Left ventricle myocardium inferior (tissue), 1 donor: ENCODE results near the gene AMOT. TPM values are rescaled to one million over a fixed set of nuclear protein-coding genes. Genes with fewer than 3 reads are reported as not detected.

Experiments
- DNase-seq: peaks from one replicate; pipeline ENCODE4 v3.0.0-alpha.2; 2020
- H3K27ac ChIP-seq: fragments of 200-600 bp; replicated peaks from 2 replicates; pipeline ENCODE4 v1.8.0; 2021
- H3K27me3 ChIP-seq: fragments of 200-600 bp; 2 replicates; pipeline ENCODE4 v1.8.0; 2021; ENCODE audit warnings: low read depth
- H3K36me3 ChIP-seq: fragments of 200-600 bp; 2 replicates; pipeline ENCODE4 v1.8.0; 2021
- H3K4me1 ChIP-seq: fragments of 200-600 bp; 2 replicates; pipeline ENCODE4 v1.8.0; 2021
- H3K4me3 ChIP-seq: fragments of 200-600 bp; 2 replicates; pipeline ENCODE4 v1.8.0; 2021; ENCODE audit warnings: mild to moderate bottlenecking, moderate library complexity
- H3K9me3 ChIP-seq: fragments of 200-600 bp; replicated peaks from 2 replicates; pipeline ENCODE4 v1.8.0; 2021
- intact Hi-C: fragments of 100-400 bp; cut with micrococcal nuclease; formaldehyde crosslinking; loops from one replicate; pipeline ENCODE4 v1.11.0; 2022
- total RNA-seq: library from RNA; stranded (reverse); fragmentation: NEBNext Ultra II Directional; extraction: Animal tissue kit (Norgen Biotek cat#: 25700); gene quantifications from one replicate; pipeline ENCODE4 v1.2.1, GENCODE V29; 2021
- TF ChIP-seq, protein P1 (sequence below): fragments of 200-600 bp; IDR thresholded peaks from 2 replicates; pipeline ENCODE4 v1.8.0; 2021; ENCODE audit warnings: antibody characterized with exemption, mild to moderate bottlenecking, borderline replicate concordance
- donor health status: DM: no; HTN: yes; CAD: no; lungs with severe emphysema.

AMOT gene
- total RNA-seq, 1 donor from 2014 or later, result 6.1 TPM

DNA sequence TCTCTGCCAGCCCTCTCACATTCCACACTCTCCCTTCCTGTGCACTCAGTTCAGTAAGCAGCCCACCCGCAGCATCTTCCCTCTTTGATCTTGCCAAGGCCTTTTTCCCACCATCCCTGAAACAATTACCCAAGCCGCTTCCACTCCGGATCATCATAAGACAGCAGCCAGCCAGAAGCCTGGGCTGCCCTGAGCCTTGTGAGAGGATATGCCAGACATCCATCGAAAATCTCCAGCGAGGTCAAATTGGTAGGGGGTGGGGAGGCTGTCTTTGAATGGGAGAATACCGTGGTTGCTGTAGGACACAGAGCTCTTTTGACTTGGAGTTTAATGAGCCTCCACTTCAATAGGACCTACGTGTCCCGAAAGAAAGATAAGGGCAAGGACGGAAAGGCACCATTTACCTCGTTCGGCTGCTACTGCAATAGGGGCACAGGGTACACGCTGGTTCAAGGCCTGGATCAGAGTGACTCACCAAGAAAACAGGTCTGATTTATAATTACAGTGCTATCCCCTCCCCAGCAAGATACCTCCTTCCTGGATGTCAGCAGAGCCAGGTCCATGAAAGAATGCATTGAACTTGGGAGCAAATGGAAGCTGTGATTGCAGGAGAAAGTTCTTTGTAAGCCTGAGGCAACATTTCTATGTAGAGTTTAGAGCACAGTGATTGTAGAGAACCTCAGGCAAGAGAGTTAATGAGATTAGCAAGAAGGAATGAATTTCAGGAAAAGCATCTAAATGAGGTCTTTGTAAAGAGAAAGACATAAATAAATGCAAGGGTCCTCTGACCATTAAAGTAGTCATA is 39.5 kb downstream of the AMOT start:
- Histone ChIP-seq H3K9me3 (no peaks in the 10 kb centered on the region), H3K4me3 (no peak overlapping the region), H3K36me3 (no peaks in the 10 kb centered on the region), H3K27me3 (no peaks in the 10 kb centered on the region), H3K4me1 (no peaks in the 10 kb centered on the region), H3K27ac (no peak overlapping the region)
- DNase-seq, result no peak
- intact Hi-C loops, result no loop called here
- TF ChIP-seq, protein P1, sequence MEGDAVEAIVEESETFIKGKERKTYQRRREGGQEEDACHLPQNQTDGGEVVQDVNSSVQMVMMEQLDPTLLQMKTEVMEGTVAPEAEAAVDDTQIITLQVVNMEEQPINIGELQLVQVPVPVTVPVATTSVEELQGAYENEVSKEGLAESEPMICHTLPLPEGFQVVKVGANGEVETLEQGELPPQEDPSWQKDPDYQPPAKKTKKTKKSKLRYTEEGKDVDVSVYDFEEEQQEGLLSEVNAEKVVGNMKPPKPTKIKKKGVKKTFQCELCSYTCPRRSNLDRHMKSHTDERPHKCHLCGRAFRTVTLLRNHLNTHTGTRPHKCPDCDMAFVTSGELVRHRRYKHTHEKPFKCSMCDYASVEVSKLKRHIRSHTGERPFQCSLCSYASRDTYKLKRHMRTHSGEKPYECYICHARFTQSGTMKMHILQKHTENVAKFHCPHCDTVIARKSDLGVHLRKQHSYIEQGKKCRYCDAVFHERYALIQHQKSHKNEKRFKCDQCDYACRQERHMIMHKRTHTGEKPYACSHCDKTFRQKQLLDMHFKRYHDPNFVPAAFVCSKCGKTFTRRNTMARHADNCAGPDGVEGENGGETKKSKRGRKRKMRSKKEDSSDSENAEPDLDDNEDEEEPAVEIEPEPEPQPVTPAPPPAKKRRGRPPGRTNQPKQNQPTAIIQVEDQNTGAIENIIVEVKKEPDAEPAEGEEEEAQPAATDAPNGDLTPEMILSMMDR, result no peak

DNA sequence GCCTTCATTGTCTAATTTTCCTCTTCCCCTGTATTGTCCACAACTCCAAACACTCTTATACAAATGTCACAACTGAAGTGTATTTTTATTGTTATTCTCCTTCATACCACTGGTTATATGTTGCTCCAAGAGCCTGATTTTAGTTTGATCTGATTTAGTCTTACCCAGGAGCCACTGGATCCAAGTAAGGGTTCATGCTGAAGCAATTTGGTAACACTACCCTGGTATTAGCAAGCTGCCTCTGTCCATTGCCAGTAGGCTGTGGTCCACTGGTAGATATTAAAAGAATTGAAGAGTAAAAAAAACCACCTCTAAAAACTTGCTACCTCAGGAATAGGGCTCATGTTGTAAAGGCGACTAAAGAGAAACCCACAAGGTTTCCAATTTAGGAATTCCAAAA is 41.2 kb downstream of the AMOT start:
- no peak for DNase-seq
- Histone ChIP-seq H3K4me1 (no peaks in the 10 kb centered on the region), H3K36me3 (no peaks in the 10 kb centered on the region), H3K27ac (no peak overlapping the region), H3K27me3 (no peaks in the 10 kb centered on the region), H3K4me3 (no peak overlapping the region), H3K9me3 (no peaks in the 10 kb centered on the region)
- intact Hi-C loops, result no loop called here
- TF ChIP-seq, protein P1, result no peak

DNA sequence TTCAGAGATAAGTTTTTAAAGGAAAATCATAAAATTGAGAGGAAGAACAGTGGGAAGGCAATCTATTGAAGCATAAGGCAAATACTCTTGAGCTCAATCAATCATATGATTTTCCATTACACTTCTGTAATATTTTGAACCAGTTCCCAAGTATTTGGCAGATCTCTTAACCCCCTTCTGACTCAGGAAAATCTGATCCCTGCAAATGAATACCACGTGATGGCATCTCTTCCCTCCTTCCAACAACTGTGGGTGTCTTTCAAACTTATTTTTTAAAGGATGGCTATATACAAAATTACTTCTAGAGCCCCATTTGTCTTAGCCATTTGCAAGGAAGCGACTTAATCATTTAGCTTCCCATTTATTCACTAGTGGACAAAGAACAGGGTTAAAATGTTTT is 41.9 kb downstream of the AMOT start:
- Histone ChIP-seq H3K36me3 (no peaks in the 10 kb centered on the region), H3K27ac (no peak overlapping the region), H3K4me3 (no peak overlapping the region), H3K4me1 (no peaks in the 10 kb centered on the region), H3K9me3 (no peaks in the 10 kb centered on the region), H3K27me3 (no peaks in the 10 kb centered on the region)
- no peak for DNase-seq
- intact Hi-C loops, result no loop called here
- TF ChIP-seq, protein P1, result no peak

DNA sequence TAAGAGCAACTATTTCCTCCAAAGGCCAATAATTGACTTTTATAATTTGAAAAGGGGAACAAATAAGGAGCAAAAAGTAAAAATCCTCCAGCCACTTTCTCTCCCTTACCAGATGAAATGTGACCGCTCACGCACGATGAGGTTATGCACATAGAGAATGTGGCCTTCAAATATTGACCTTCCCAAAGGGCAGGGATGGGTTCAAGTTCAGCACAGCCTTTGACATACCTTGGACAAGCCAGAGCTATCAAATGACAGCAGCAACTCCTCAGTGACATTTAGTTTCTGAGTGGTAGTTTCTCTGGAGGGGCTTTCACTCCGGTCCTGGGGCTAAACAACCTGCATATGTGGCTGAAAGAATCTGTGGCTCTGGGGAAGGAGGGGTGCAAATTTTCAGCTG is 50.7 kb downstream of the AMOT start:
- H3K36me3 ChIP-seq, result peaks cover 7% of the 10 kb centered on the region
- intact Hi-C loops, result no loop called here
- no peaks in the 10 kb centered on the region for H3K9me3 ChIP-seq
- no peaks in the 10 kb centered on the region for H3K4me1 ChIP-seq
- no peak for DNase-seq
- no peak overlapping the region for H3K4me3 ChIP-seq
- TF ChIP-seq, protein P1, result no peak
- H3K27ac ChIP-seq, result no peak overlapping the region
- H3K27me3 ChIP-seq, result no peaks in the 10 kb centered on the region

DNA sequence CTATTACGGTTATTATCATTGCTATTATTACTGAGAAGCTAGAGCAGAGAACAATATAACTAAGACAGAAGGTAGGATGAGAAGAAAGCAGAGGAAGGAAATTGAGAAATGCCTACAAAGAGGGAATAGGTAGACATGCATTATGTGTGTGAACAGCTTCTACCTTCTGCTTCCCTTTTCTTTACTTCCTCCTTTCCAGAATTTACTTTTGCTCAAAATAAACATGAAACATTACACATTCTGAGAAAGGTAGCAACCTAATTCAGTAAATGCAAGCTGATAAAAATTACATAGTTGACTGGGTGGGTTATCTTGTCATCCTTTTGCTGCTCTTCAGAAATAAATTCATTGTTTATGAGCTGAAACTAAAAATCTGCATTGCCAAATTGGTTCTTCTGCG is 54.6 kb downstream of the AMOT start:
- H3K4me3 ChIP-seq, result no peak overlapping the region
- H3K9me3 ChIP-seq, result no peaks in the 10 kb centered on the region
- no peaks in the 10 kb centered on the region for H3K27me3 ChIP-seq
- H3K4me1 ChIP-seq, result no peaks in the 10 kb centered on the region
- no peak for DNase-seq
- intact Hi-C loops, result no loop called here
- H3K27ac ChIP-seq, result no peak overlapping the region
- peaks cover 7% of the 10 kb centered on the region for H3K36me3 ChIP-seq
- TF ChIP-seq, protein P1, result no peak
